Astrocyte (in vitro differentiated cells and primary cell): Measurements from ENCODE around the gene ATIC. TPM values are rescaled to one million over a fixed set of nuclear protein-coding genes. Genes with fewer than 3 reads are reported as not detected.
"Not testable (repeated sequence)": the region's sequence is repeated elsewhere in the genome, so short reads cannot be mapped to it uniquely, and the experiment has no call there.

Source experiments
- DNase-seq: peaks from one replicate; pipeline ENCODE4 v3.0.0-alpha.2; 2010; ENCODE audit warnings: low read depth
- FAIRE-seq: peaks from 2 replicates; lab custom pipeline; 2011; peaks lifted over from hg19 to GRCh38; lab: Jason Lieb, UNC
- H2AFZ ChIP-seq: 2 replicates; pipeline ENCODE4 v1.6.0; 2012; ENCODE audit warnings: low read depth, low read length, inconsistent platforms
- H3K27ac ChIP-seq: 2 replicates; pipeline ENCODE4 v1.5.1; 2011; ENCODE audit warnings: low read depth, low read length, inconsistent platforms
- H3K27me3 ChIP-seq: 2 replicates; pipeline ENCODE4 v1.6.0; 2011; ENCODE audit warnings: low read length, inconsistent platforms; ENCODE audit not compliant: insufficient read depth
- H3K36me3 ChIP-seq: 2 replicates; pipeline ENCODE4 v1.5.1; 2011; ENCODE audit warnings: low read length, inconsistent platforms; ENCODE audit not compliant: insufficient read depth
- H3K4me1 ChIP-seq: 2 replicates; pipeline ENCODE4 v1.5.1; 2011; ENCODE audit warnings: low read length, inconsistent platforms; ENCODE audit not compliant: insufficient read depth
- H3K4me2 ChIP-seq: 2 replicates; pipeline ENCODE4 v1.6.0; 2012; ENCODE audit warnings: low read length, inconsistent platforms
- H3K4me3 ChIP-seq: 2 replicates; pipeline ENCODE4 v1.5.1; 2011; ENCODE audit warnings: low read depth, mild to moderate bottlenecking, low read length, inconsistent platforms; ENCODE audit not compliant: insufficient read depth
- H3K79me2 ChIP-seq: 2 replicates; pipeline ENCODE4 v1.6.0; 2012; ENCODE audit warnings: mild to moderate bottlenecking, low read length, inconsistent platforms; ENCODE audit not compliant: insufficient read depth
- H3K9ac ChIP-seq: 2 replicates; pipeline ENCODE4 v1.6.0; 2012; ENCODE audit warnings: mild to moderate bottlenecking, low read length, inconsistent platforms
- H3K9me3 ChIP-seq: 2 replicates; pipeline ENCODE4 v1.5.1; 2012; ENCODE audit warnings: low read depth, mild to moderate bottlenecking, low read length, inconsistent platforms; ENCODE audit not compliant: insufficient read depth
- H4K20me1 ChIP-seq: 2 replicates; pipeline ENCODE4 v1.6.0; 2012; ENCODE audit warnings: low read length, inconsistent platforms; ENCODE audit not compliant: insufficient read depth
- H3K27ac Mint-ChIP-seq: one replicate; pipeline ENCODE4 v1.8.0; 2021; ENCODE audit warnings: mild to moderate bottlenecking, mixed read lengths; ENCODE audit not compliant: unreplicated experiment
- H3K27me3 Mint-ChIP-seq: one replicate; pipeline ENCODE4 v1.8.0; 2021; ENCODE audit warnings: low read depth, mixed read lengths; ENCODE audit not compliant: unreplicated experiment
- H3K36me3 Mint-ChIP-seq: one replicate; pipeline ENCODE4 v1.8.0; 2021; ENCODE audit warnings: low read depth, mixed read lengths; ENCODE audit not compliant: unreplicated experiment
- H3K4me1 Mint-ChIP-seq: one replicate; pipeline ENCODE4 v1.8.0; 2021; ENCODE audit warnings: low read depth, mixed read lengths; ENCODE audit not compliant: unreplicated experiment
- H3K4me3 Mint-ChIP-seq: one replicate; pipeline ENCODE4 v1.8.0; 2021; ENCODE audit warnings: mild to moderate bottlenecking, moderate library complexity, mixed read lengths; ENCODE audit not compliant: unreplicated experiment
- H3K9me3 Mint-ChIP-seq: one replicate; pipeline ENCODE4 v1.8.0; 2021; ENCODE audit warnings: mild to moderate bottlenecking, mixed read lengths; ENCODE audit not compliant: unreplicated experiment
- CTCF ChIP-seq: IDR thresholded peaks from 2 replicates; pipeline ENCODE4 v1.5.1; 2011; ENCODE audit warnings: low read depth, mild to moderate bottlenecking, inconsistent platforms, low read length, moderate library complexity; ENCODE audit not compliant: insufficient read depth
- EZH2 ChIP-seq: IDR thresholded peaks from 2 replicates; pipeline ENCODE4 v1.6.1; 2012; ENCODE audit warnings: mild to moderate bottlenecking, low read length, inconsistent platforms; ENCODE audit not compliant: insufficient read depth
- total RNA-seq: library from RNA; stranded (reverse); gene quantifications from 2 replicates; pipeline ENCODE4 v1.2.1, GENCODE V29; 2021

ATIC gene
- total RNA-seq, 1 donor from 2014 or later = 61.1 TPM

- H3K9ac ChIP-seq = no peak overlapping the region
- FAIRE-seq (no peak), DNase-seq (no peak)
- H3K79me2 ChIP-seq = no peaks in the 10 kb centered on the region
- H3K4me3 ChIP-seq = no peak overlapping the region
- Mint-ChIP-seq H3K36me3 (no peaks in the 10 kb centered on the region), H3K27me3 (no peaks in the 10 kb centered on the region), H3K4me1 (no peaks in the 10 kb centered on the region), H3K4me3 (no peak overlapping the region), H3K9me3 (peaks cover 7% of the 10 kb centered on the region), H3K27ac (no peak overlapping the region)
- TF ChIP-seq EZH2 = no peak
- no peak for TF ChIP-seq CTCF
- H3K36me3 ChIP-seq = no peaks in the 10 kb centered on the region
- H3K4me1 ChIP-seq = no peaks in the 10 kb centered on the region
- H2AFZ ChIP-seq = no peak overlapping the region
- no peaks in the 10 kb centered on the region for H3K9me3 ChIP-seq
- H3K4me2 ChIP-seq = no peak overlapping the region
- no peaks in the 10 kb centered on the region for H3K27me3 ChIP-seq
- no peaks in the 10 kb centered on the region for H4K20me1 ChIP-seq
- H3K27ac ChIP-seq = no peak overlapping the region
Measured at GRCh38 chr2:215299337-215299859, 12.5 kb upstream of the ATIC start.

GRCh38 chr2:215301994-215302393 is 9.9 kb upstream of the ATIC start:
- H3K9ac ChIP-seq = no peak overlapping the region
- H3K36me3 ChIP-seq = no peaks in the 10 kb centered on the region
- no peaks in the 10 kb centered on the region for H3K79me2 ChIP-seq
- H2AFZ ChIP-seq = no peak overlapping the region
- H3K27ac Mint-ChIP-seq = no peak overlapping the region
- DNase-seq (no peak), FAIRE-seq (no peak)
- no peaks in the 10 kb centered on the region for H3K9me3 ChIP-seq
- H3K4me2 ChIP-seq = no peak overlapping the region
- no peak overlapping the region for H3K27ac ChIP-seq
- no peaks in the 10 kb centered on the region for H3K27me3 Mint-ChIP-seq
- H3K4me3 ChIP-seq = no peak overlapping the region
- H3K9me3 Mint-ChIP-seq = peaks cover 7% of the 10 kb centered on the region
- no peaks in the 10 kb centered on the region for H3K36me3 Mint-ChIP-seq
- no peaks in the 10 kb centered on the region for H3K4me1 Mint-ChIP-seq
- no peak overlapping the region for H3K4me3 Mint-ChIP-seq
- no peaks in the 10 kb centered on the region for H4K20me1 ChIP-seq
- TF ChIP-seq CTCF (no peak), EZH2 (no peak)
- no peaks in the 10 kb centered on the region for H3K27me3 ChIP-seq
- H3K4me1 ChIP-seq = no peaks in the 10 kb centered on the region

- not testable (repeated sequence) for H3K4me1 Mint-ChIP-seq, H3K9me3 Mint-ChIP-seq, H3K27me3 Mint-ChIP-seq, H3K27me3 ChIP-seq, H3K9me3 ChIP-seq, DNase-seq, FAIRE-seq, H3K36me3 ChIP-seq, H4K20me1 ChIP-seq
- peak overlapping the region; percentile 85 for H3K9ac ChIP-seq
- H3K4me3 ChIP-seq = peak overlapping the region; percentile 96
- peak overlapping the region; percentile 85 for H3K27ac ChIP-seq
- peaks cover 10% of the 10 kb centered on the region for H3K4me1 ChIP-seq
- H3K4me2 ChIP-seq = peak overlapping the region; percentile 93
- H2AFZ ChIP-seq = peak overlapping the region; percentile 99
- Mint-ChIP-seq H3K36me3 (peaks cover 16% of the 10 kb centered on the region), H3K27ac (peak overlapping the region; percentile 34), H3K4me3 (peak overlapping the region; percentile 79)
- H3K79me2 ChIP-seq = peaks cover 36% of the 10 kb centered on the region
Measured at GRCh38 chr2:215311259-215311624, 617 bp upstream of the ATIC start.
